ENCODE measurements around the gene EDAR.

The EDAR gene

GRCh38 chr2:108988796-108989713, at the start of gene EDAR:
TSS of gene EDAR (minus strand) at chr2:108989220. CDS start at chr2:108931014, 58,206 bp downstream.
- peak; percentile 34 for DNase-seq

DNA sequence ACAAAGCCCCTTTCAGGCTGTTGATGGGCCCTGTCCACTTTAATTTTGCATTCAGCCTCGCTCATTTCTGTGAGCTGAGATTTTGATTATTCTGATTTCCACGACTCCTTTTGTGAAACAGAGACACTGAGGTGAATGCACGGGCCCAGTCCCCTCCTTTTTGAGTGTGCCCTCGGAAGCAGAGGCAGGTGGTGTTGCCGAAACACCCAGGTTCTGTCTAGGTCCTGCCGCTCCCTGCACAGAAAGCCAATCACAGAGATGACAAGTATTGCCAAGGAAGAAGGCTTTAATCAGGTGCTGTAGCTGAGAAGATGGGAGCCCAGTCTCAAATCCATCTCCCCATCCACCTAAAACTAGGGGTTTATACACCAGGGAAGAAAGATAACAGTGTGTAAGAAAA, 44.2 kb upstream of the EDAR start:
- no peak for DNase-seq

- peak; percentile 45 for DNase-seq
These were observed 43.3 kb upstream of the EDAR start for GRCh38 chr2:109032229-109032820.

DNA sequence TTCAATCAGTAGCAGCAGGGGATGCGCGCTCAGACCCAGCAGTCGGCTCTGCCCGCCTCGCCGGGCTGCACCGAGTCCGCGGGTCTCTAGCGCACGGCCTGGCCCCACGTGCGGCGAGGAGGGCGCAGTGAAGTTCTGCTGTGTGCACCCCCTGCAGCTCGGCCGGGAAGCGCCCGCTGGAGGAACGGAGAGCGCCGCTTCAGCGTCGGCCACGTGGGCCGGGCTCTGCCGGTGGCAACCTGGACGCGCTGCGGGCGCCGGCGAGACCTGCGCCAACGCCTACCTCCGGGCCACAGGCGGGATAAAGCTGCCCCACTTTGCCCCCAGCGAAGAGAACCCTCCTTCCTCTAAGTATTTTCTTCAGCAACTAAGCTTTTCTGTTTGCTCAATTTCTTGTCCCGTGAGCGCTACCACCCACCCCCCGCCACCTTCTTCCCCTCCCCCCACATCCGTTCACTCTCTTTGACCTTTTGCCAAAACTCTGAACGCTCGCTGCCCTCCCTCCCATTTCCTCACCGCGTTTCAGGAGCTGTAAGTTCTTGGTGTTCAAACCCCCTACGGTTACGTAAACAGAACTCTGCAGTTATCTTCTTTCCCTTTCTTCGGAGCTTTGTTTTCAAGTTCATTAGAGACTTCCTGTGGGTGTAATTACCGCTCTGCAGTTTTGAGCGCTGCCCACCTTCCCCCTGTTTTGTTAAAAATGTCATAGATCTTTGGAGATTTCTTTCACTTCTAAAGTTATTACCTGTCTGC, 42.6 kb upstream of the EDAR start:
- DNase-seq: peak; percentile 77

DNA sequence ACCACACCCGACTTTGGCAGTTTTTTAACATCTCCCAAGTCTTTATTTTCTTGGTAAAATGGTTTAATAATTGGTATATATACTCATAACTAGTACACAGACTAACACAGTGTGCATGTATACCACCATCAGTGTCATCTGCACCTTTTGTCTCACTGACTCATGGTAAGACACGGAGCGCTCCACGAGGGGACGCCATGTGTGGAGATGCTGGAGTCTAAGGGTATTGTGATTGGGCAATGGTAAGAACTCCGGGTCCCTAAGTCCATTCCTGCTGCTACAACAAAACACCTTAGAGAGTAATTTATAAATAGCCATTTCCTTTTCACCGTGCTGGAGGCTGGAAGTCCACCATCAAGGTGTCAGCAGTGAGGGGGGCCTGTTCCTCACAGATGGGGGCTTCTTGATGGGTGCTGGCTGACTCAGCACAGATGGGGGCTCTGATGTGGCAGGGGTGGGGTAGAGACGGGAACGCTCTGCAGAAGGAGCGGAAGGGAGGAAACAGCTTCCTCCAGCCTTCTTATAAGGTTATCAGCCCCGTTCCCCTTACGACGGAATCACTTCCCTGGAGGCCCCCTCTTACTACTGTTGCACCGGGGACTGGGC, 42.0 kb upstream of the EDAR start:
- no peak for DNase-seq

DNA sequence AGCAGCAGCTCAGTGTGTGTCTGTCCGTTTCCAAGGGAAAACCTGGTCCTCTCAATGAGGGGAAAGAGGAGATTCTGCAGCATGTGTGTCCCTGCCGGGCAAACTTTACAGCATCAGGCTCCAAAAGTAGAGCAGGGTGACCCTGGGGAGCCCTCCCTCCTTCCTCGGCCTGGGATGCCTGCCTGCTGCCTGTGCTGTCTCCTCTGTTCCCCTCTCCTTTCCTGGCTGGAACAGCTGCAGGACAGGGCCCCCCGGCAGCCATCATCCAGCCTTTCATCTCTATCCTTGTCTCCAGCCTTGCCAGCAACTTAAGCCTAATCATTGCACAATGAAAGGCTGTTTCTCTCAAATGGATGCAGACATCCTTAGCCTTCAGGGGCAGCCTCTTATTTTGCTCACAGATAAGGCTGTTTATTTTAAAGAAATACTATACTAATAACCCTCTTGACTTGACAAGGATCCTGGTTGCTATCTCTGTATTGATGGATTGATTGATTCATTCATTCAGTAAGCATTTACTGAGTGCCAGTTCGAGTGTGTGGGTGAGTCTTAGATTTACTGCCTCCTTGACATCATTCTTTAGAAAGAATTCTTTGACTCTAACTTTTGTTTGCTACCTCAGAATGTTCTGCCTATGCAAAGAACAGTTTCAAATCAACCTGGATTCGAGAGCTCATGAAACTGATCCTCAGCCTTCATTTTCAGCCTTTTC, 40.6 kb upstream of the EDAR start:
- DNase-seq: no peak

DNA sequence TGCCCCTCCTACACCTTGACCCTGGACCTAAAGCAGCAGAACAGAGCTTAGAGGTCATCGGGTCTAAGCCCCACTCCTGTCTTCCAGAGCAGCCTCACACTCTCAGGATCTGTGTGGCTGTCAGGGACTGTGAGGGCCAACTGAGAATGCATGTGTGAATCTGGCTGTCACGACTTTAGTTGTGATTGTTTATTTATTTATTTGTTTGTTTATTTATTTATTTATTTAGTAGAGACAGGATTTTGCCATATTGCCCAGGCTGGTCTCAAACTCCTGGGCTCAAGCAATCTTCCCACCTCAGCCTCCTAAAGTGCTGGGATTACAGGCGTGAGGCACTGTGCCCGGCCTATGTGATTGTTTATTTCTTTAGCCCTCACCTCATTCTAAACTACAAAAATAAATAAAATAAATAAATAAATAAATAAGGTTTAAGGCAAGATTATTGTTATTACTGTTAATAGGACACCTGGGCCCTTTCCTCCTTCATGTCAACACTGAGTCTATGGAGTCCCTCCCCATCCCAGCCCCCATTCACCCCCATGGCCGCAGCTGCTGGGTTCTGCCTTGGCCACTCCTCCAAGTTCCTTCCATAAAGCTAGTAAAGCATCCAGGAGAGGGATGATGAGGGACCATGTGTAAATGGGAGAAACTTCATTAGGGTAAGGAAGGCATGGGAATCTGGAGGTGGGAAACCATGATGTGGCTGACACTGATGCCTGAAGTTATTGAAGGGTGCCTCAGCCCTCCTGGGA, 39.9 kb upstream of the EDAR start:
- no peak for DNase-seq

DNA sequence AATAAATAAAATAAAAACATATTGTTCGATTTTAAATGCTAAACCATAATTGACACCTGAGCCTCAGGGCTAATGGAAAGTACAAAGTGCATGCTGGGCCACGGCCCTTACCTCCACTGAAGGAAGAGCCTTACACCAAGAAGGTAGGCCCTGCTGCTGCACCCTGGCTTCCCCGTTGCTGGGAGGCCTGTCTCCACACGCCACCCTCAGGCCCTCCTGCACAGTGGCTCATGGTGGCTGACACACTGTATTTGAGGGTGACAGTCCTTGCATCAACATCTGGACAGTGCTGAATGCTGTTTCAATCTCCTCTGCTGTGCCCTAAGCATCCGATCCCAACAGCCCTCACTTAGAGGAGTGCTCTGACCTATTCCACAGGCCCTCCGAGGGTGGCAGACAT, 39.3 kb upstream of the EDAR start:
- DNase-seq: peak; percentile 4

DNA sequence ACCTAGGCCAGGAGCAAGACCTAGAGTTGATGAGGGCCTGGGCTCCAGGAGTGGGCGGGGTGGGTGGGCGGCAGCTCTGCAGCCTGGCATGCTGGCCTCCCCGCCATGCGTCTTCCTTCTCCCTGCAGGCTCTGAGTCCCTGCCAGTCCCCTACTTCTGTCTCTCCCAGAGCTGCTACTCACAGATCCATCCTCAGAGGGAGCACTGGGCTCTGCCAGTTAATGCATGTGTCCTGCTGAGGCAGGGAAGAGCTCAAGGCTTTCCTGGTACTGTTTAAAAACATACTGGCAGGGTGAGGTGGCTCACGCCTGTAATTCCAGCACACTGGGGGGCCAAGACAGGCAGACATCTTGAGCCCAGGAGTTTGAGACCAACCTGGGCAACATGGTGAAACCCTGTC, 38.7 kb upstream of the EDAR start:
- DNase-seq: no peak

GRCh38 chr2:109024477-109024876, 35.5 kb upstream of the EDAR start:
- DNase-seq: no peak

- no peak for DNase-seq
These were observed 32.9 kb upstream of the EDAR start for GRCh38 chr2:109021895-109022300.

DNA sequence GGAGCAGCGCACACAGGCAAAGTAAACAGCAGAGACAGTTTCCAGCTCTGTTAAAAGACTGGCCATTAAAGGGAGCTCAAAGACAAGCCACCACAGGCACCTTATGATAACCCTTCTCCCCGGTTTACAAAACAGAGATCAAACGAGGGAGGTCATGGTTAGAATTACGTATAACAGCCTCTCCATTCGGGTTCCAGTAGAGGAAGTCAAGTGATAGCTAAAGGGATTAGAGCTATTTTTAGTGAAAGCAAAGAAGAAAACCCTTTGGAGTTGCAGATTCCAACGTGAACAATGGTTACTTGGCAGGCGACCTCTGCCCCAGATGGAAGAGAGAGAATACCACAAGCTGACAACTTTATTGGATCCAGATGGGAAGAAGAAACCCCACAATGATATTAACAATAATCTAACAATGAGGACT, 31.2 kb upstream of the EDAR start:
- DNase-seq: no peak

GRCh38 chr2:109018452-109018851, 29.4 kb upstream of the EDAR start:
- no peak for DNase-seq

DNA sequence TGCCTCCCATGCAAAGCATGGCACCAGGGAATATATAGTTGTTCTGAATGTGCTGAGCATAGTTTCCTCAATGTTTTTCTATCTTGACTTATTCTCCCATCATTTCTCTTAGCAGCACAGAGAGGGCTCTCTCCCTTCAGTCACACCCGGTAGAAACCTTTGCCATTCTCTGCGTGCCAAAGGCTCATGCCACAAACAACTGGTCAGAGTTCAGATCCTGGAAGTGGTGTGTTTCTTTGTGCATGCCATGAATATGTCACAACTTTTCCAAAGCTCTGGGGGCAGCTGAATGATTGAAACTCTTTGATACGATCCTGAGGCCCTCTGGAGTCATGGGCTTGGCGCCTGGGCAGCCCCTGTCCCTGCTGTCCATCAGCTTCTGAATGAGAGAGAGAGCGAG, 28.0 kb upstream of the EDAR start:
- no peak for DNase-seq

- DNase-seq: no peak
These were observed 27.4 kb upstream of the EDAR start for GRCh38 chr2:109016376-109016775.

DNA sequence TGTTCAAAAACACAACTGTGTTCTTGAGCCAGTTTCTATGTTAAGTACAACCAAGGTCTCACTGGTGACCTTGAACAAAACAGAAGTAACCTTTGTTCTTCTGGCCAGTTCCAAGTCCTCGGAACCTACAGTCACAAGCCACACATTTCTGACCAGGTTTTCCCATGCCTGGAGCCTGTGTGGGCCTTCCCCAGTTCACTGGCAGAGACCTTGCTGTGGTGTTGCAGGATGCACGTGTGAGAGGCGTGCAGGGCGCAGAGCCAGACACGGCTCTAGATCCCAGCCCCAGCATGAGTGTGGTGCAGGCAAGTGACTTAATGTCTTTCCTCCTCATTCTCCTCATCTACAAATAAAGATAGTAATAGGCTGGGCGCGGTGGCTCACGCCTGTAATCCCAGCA, 25.5 kb upstream of the EDAR start:
- DNase-seq: no peak

- no peak for DNase-seq
These were observed 24.0 kb upstream of the EDAR start for GRCh38 chr2:109013051-109013450.

DNA sequence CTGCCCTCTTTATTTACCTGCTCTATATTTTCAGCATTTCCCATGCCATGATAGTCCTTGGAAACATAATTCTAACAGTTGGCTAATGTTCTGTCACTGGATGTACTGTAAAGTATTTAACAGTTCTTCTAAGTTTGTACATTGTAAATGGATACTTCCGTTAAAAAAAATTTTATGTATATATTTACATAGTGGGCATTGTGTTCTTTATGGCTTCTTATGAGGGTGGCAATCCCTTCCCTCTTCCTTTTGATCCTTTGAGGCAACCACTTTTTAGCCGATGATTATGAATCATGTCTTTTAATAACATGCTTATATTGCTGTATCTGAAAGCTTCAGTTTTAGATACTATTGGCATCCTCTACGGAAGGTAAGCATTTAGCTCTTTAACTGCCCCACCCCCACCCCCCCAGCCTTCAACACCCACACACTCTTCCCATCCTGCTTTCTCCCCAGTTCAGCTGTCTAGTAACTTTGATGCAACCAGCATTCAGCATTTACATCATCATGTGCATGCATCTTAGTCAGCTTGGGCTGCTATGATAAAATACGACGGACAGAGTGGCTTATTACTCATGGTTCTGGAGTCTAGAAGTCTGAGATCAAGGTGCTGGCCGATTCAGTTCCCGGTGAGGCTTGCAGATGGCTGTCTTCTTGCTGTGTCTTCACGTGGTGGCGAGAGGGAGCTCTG, 21.0 kb upstream of the EDAR start:
- DNase-seq: no peak

GRCh38 chr2:109006971-109007370, 18.0 kb upstream of the EDAR start:
- DNase-seq: no peak

GRCh38 chr2:109005686-109006204, 16.7 kb upstream of the EDAR start:
- no peak for DNase-seq

DNA sequence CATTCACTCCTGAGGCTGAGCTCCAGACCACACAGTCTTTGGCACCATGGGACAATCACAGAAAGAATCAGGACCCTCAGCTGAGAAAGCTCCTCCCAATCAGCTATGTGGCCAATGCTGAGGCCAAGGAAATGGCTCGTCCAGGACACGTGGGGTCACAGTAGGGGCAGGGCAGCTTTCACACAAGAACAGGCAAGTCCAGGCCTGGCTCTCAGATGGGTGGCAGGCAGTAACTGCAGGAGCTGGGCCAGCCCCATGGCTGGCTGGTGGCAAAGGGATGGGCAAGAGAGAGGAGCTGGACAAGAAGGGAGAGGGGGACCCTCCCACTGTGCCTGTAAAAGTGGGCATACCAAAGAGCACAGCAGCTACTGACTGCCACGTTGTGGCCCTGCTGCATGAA, 12.2 kb upstream of the EDAR start:
- no peak for DNase-seq
